ENCODE measurements around the gene HOMER3.

- TF ChIP-seq CTCF (conservative IDR thresholded peaks at IDR 0.05 in 1 of 2, IDR thresholded peaks at IDR 0.05 in 1 of 2; ENCODE audit: low read depth in 1 of 2, low read length in 2 of 2) (no peak), EZH2 (IDR thresholded peaks at IDR 0.05; ENCODE audit: low read length, missing control alignments) (no peak)
Observed at GRCh38 chr19:18972301-18972811, 31.3 kb upstream of the HOMER3 start.
